Measurements from ENCODE around the gene PSMG2.
"Not testable (repeated sequence)": the region's sequence is repeated elsewhere in the genome, so short reads cannot be mapped to it uniquely, and the experiment has no call there.

Gene PSMG2

DNA sequence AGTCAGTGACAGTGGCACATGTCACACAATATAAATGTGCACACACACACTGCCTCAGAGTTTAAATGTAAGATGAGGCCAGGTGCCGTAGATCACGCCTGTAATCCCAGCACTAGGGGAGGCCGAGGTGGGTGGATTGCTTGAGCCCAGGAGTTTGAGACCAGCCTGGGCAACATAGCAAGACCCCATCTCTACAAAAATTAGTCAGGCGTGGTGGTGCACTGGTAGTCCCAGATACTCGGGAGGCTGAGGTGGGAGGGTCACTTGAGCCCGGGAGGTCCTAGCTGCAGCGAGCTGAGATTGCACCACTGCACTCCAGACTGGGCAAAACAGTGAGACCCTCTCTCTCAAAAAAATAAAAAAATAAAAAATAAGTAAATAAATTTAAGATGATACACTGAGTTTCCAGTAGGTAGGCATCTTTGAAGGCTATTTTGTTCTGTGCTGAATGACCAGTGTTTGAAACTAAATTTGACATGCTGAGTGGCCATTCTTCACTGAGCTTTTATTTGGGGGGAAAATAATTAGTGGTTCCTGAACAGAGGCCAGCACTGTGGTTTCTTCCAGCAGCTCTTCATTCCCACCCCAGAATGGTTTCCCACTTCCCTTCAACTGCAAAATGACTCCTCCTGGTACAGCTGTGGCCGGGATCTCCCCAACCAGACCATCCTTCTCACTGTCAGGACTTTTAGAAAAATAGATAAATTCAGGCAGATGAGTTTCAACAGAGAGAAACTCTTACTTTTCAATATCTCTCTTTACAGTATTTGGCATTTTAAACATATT is 44.9 kb downstream of the PSMG2 start:
- peaks cover 16% of the 10 kb centered on the region for H3K4me1 Mint-ChIP-seq (ENCODE audit: low read depth)
- no peaks in the 10 kb centered on the region for H3K9me3 Mint-ChIP-seq
- peaks cover 1% of the 10 kb centered on the region for H3K36me3 Mint-ChIP-seq (ENCODE audit: low read depth)
- no peaks in the 10 kb centered on the region for H3K27me3 Mint-ChIP-seq (ENCODE audit: low read depth)
- H3K27ac Mint-ChIP-seq, result no peak overlapping the region
- H3K4me3 Mint-ChIP-seq, result no peak overlapping the region

DNA sequence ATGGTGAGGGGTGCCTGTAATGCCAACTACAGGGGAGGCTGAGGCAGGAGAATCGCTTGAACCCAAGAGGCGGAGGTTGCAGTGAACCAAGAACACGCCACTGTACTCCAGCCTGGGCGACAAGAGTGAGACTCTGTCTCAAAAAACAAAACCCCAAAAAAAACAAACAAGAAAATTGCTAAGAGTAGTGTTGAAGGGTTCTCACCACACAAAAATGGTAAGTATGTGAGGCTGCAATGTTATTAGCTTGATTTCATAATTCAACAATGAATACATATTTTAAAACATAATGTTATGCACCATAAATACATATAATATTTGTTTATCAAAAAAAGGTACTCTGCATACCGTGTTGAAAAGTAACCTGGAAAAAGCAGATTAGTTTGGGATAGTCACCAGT is 45.8 kb downstream of the PSMG2 start:
- Mint-ChIP-seq H3K4me1 (ENCODE audit: low read depth) (peaks cover 16% of the 10 kb centered on the region), H3K4me3 (no peak overlapping the region), H3K27ac (no peak overlapping the region), H3K27me3 (ENCODE audit: low read depth) (no peaks in the 10 kb centered on the region), H3K9me3 (no peaks in the 10 kb centered on the region), H3K36me3 (ENCODE audit: low read depth) (peaks cover 1% of the 10 kb centered on the region)

DNA sequence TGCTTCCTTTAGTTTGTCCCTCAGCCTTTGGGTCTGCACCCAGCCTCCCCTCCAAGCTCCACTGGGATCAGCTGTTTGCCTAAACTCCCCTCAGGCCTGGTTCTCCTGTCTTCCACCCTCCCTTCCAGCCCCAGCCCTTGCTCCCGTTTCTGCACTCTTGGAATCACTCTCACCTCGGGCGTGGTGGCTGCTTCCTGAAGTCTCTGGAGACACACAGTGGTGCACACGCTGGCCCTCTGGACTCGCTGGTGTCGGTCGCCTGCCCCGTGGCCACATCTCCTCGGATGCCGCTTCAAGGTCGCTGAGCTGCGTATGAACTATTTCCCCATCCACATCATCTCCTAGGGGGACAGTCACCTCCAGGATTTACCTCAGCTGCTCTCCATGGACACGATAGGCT is 46.3 kb downstream of the PSMG2 start:
- Mint-ChIP-seq H3K9me3 (no peaks in the 10 kb centered on the region), H3K36me3 (ENCODE audit: low read depth) (peaks cover 1% of the 10 kb centered on the region), H3K27ac (peak overlapping the region; percentile 38), H3K27me3 (ENCODE audit: low read depth) (no peaks in the 10 kb centered on the region), H3K4me1 (ENCODE audit: low read depth) (peaks cover 16% of the 10 kb centered on the region), H3K4me3 (no peak overlapping the region)

GRCh38 chr18:12750076-12750714 is 47.4 kb downstream of the PSMG2 start:
- Mint-ChIP-seq H3K36me3 (ENCODE audit: low read depth) (peaks cover 1% of the 10 kb centered on the region), H3K9me3 (no peaks in the 10 kb centered on the region), H3K27me3 (ENCODE audit: low read depth) (no peaks in the 10 kb centered on the region), H3K4me1 (ENCODE audit: low read depth) (peaks cover 14% of the 10 kb centered on the region), H3K4me3 (peak overlapping the region; percentile 15), H3K27ac (peak overlapping the region; percentile 18)

- Mint-ChIP-seq H3K27ac (no peak overlapping the region), H3K36me3 (ENCODE audit: low read depth) (peaks cover 1% of the 10 kb centered on the region), H3K4me1 (ENCODE audit: low read depth) (peaks cover 14% of the 10 kb centered on the region), H3K4me3 (no peak overlapping the region), H3K27me3 (ENCODE audit: low read depth) (no peaks in the 10 kb centered on the region), H3K9me3 (no peaks in the 10 kb centered on the region)
These were observed 48.1 kb downstream of the PSMG2 start for GRCh38 chr18:12750715-12751502.

DNA sequence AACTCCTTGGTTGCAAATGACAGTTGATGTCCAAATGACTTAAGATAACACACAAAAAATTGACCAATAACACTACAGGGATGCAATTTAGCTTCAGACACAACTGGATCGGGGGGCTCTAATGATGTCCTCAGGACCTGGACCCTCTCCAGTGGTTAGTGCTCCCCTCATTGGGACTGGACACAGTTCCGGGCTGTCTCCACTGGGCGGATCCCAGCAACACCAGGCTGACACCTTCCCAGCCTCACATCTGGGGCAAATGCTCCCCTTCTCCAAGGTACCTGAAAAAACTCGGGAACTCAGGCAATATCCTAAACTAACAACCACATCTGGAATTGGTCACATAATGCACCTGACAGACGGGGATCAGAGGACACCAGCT is 48.7 kb downstream of the PSMG2 start:
- H3K4me3 Mint-ChIP-seq, result no peak overlapping the region
- no peaks in the 10 kb centered on the region for H3K27me3 Mint-ChIP-seq (ENCODE audit: low read depth)
- no peaks in the 10 kb centered on the region for H3K9me3 Mint-ChIP-seq
- H3K27ac Mint-ChIP-seq, result no peak overlapping the region
- H3K4me1 Mint-ChIP-seq (ENCODE audit: low read depth), result peaks cover 14% of the 10 kb centered on the region
- H3K36me3 Mint-ChIP-seq (ENCODE audit: low read depth), result peaks cover 1% of the 10 kb centered on the region

DNA sequence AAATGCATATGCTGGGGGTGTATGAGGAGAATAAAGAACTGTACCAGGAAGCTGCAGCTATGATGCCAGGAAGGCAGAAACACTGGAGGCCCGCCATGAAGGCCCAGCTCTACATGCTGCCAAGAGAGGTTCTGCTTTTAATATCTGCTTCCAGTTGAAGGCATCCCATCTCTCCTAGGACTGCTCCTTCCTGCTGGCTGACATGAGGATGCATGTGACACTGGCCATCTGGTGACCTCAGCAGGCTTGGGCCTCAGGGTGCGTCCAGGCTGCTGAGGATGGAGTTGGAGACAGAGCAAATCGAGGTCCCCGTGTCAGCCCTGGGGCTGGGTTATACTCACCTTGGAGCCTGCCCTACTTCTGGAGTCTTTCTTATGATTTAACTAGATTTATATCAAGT is 49.0 kb downstream of the PSMG2 start:
- no peaks in the 10 kb centered on the region for H3K9me3 Mint-ChIP-seq
- H3K27ac Mint-ChIP-seq, result no peak overlapping the region
- no peaks in the 10 kb centered on the region for H3K27me3 Mint-ChIP-seq (ENCODE audit: low read depth)
- peaks cover 14% of the 10 kb centered on the region for H3K4me1 Mint-ChIP-seq (ENCODE audit: low read depth)
- no peak overlapping the region for H3K4me3 Mint-ChIP-seq
- peaks cover 1% of the 10 kb centered on the region for H3K36me3 Mint-ChIP-seq (ENCODE audit: low read depth)

DNA sequence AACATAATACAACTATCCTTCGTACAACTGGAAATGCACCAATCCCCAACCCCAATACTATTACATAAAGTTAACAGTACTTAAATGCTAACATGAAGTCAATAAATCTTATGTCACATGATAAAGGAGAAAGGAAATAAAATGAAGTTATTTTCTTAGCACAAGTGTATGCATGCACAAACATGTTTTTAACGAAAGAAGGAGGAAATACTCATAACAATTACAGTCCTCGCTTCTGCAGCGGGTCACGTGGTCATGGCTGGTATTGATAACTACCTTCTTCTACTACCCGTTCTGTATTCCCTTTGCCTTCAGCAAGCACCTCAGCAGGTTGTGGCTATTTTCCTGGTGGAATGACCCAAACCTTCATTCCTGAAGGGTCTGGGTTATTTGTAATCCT is 51.7 kb downstream of the PSMG2 start:
- H3K27me3 Mint-ChIP-seq (ENCODE audit: low read depth), result no peaks in the 10 kb centered on the region
- no peaks in the 10 kb centered on the region for H3K9me3 Mint-ChIP-seq
- peaks cover 9% of the 10 kb centered on the region for H3K4me1 Mint-ChIP-seq (ENCODE audit: low read depth)
- no peak overlapping the region for H3K4me3 Mint-ChIP-seq
- H3K36me3 Mint-ChIP-seq (ENCODE audit: low read depth), result peaks cover 1% of the 10 kb centered on the region
- no peak overlapping the region for H3K27ac Mint-ChIP-seq

DNA sequence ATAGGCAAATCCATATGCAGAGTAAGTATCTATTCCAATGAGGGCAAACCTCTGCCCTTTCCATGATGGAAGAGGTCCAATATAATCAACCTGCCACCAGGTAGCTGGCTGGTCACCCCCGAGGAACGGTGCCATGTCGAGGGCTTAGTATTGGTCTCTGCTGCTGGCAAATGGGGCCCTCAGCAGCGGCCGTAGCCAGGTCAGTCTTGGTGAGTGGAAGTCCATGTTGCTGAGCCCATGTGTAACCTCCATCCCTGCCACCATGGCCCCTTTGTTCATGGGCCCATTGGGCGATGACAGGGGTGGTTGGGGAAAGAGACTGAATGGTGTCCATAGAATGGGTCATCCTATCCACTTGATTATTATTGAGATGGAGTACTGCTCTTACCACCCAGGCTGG is 52.8 kb downstream of the PSMG2 start:
- not testable (repeated sequence) for H3K4me3 Mint-ChIP-seq; H3K27ac Mint-ChIP-seq; H3K4me1 Mint-ChIP-seq (ENCODE audit: low read depth); H3K27me3 Mint-ChIP-seq (ENCODE audit: low read depth); H3K9me3 Mint-ChIP-seq; H3K36me3 Mint-ChIP-seq (ENCODE audit: low read depth)

GRCh38 chr18:12756619-12757239 is 53.9 kb downstream of the PSMG2 start:
- H3K4me1 Mint-ChIP-seq (ENCODE audit: low read depth); H3K9me3 Mint-ChIP-seq; H3K36me3 Mint-ChIP-seq (ENCODE audit: low read depth); H3K27ac Mint-ChIP-seq; H3K27me3 Mint-ChIP-seq (ENCODE audit: low read depth); H3K4me3 Mint-ChIP-seq: not testable (repeated sequence)

DNA sequence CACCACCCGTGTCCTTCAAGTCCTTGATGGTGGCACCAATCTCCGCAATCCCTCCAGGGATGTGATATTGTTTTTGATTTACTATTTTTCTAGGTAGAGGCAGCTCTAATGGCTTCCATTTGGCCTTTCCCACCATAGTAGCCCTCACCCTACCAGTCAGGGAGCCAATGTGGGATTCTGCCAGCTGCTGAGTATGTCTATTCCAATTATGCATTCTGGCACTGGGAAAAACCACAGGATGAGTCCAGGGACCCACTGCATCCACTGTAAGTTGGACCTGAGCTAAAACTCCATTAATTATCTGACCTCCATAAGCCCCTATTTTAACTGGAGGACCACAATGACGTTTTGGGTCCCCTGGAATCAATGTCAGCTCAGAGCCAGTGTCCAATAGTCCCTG is 55.7 kb downstream of the PSMG2 start:
- not testable (repeated sequence) for H3K4me3 Mint-ChIP-seq; H3K27ac Mint-ChIP-seq; H3K9me3 Mint-ChIP-seq; H3K4me1 Mint-ChIP-seq (ENCODE audit: low read depth); H3K36me3 Mint-ChIP-seq (ENCODE audit: low read depth); H3K27me3 Mint-ChIP-seq (ENCODE audit: low read depth)

DNA sequence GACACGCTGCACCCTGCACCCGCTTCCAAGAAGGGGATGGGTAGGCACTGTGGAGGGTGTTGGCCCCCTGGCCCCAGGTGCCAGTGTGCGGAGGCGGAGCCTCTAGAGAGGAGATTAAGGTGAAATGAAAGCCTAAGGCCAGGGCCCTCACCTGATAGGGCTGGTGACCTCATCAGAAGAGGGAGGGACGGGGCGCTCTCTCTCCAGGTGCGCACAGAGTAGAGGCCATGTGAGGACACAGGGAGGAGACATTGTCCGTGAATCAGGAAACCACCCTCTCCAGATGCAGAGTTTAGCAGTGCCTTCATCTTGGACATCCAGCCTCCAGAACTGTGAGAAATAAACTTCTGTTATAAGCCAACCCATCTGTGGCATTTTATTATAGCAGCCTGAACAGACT is 62.3 kb downstream of the PSMG2 start:
- Mint-ChIP-seq H3K4me1 (ENCODE audit: low read depth) (no peaks in the 10 kb centered on the region), H3K4me3 (no peak overlapping the region), H3K27me3 (ENCODE audit: low read depth) (no peaks in the 10 kb centered on the region), H3K36me3 (ENCODE audit: low read depth) (peaks cover 2% of the 10 kb centered on the region), H3K27ac (no peak overlapping the region), H3K9me3 (no peaks in the 10 kb centered on the region)

GRCh38 chr18:12765586-12765985 is 62.7 kb downstream of the PSMG2 start:
- H3K36me3 Mint-ChIP-seq (ENCODE audit: low read depth), result peaks cover 2% of the 10 kb centered on the region
- H3K4me1 Mint-ChIP-seq (ENCODE audit: low read depth), result no peaks in the 10 kb centered on the region
- no peaks in the 10 kb centered on the region for H3K9me3 Mint-ChIP-seq
- no peaks in the 10 kb centered on the region for H3K27me3 Mint-ChIP-seq (ENCODE audit: low read depth)
- H3K27ac Mint-ChIP-seq, result no peak overlapping the region
- no peak overlapping the region for H3K4me3 Mint-ChIP-seq

DNA sequence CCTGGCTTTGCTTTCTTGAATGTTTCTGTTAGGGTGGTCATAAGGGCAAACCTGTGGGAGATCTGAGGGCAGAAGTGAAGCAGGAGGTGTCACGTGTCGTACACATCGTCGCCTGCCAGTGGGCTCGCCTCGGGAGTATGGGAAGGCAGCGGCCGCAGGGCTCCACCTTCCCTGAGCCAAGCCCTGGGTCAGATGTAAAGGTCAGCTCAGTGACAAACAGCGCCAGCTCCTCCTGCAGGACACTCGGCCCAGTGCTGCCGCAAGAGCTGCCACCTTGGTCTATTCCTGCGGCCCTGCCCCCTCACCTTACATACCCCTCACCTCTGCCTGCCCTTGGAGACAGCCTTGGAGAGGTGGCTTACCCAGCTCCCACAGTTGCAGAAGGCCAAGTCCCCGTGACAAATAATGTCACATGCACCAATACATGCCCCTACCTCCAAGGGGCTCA is 64.2 kb downstream of the PSMG2 start:
- Mint-ChIP-seq H3K27ac (no peak overlapping the region), H3K4me1 (ENCODE audit: low read depth) (no peaks in the 10 kb centered on the region), H3K9me3 (no peaks in the 10 kb centered on the region), H3K36me3 (ENCODE audit: low read depth) (peaks cover 2% of the 10 kb centered on the region), H3K4me3 (no peak overlapping the region), H3K27me3 (ENCODE audit: low read depth) (no peaks in the 10 kb centered on the region)

All from T-helper 1 cell treated with Interleukin-12 subunit alpha and Interleukin-12 subunit beta and Interleukin-4 antibody, amounts not matched to agents 30 μg/mL and 1 μg/mL, for 36 hours (primary cell).